Body of pancreas (tissue), 4 donors: ENCODE measurements around the gene TOMM70.

Experiments used
- CTCF ChIP-seq, 7 experiments: fragments of 450-650 bp in 4 of 7; fragments of 200-600 bp in 3 of 7; sonication (generic) in 3 of 7; IDR thresholded peaks; one replicate each; pipeline ENCODE4 v1.5.1; 2016 to 2019; ENCODE audit warnings: antibody characterized with exemption in 7 of 7
- POLR2A ChIP-seq, 3 donors: fragments of 450-650 bp; IDR thresholded peaks; one replicate each; pipeline ENCODE4 v1.6.1; 2016; ENCODE audit warnings: antibody characterized with exemption in 3 of 3, mild to moderate bottlenecking in 2 of 3

GRCh38 chr3:100413613-100414012 lies 12.7 kb upstream of the TOMM70 start:
- TF ChIP-seq POLR2A (IDR thresholded peaks at IDR 0.05): no peak
- TF ChIP-seq CTCF (IDR thresholded peaks at IDR 0.05): no peak
